ENCODE results near the gene MAD1L1.

Gene MAD1L1

GRCh38 chr7:2045559-2046405 lies 187.0 kb downstream of the MAD1L1 start:
- no peak overlapping the region for H3K4me3 ChIP-seq (ENCODE audit: low read depth, low read length)
- TF ChIP-seq ZIC2 (tag by site-specific recombination; IDR thresholded peaks at IDR 0.05) (peak; percentile 36), ZBTB6 (tag by site-specific recombination; IDR thresholded peaks at IDR 0.05) (no peak)
- ChIA-PET POLR2A (no interaction called here), CTCF (no interaction called here)
- no peaks in the 10 kb centered on the region for H3K4me1 ChIP-seq (ENCODE audit: control insufficient read depth, insufficient read depth, low read length)
- no peaks in the 10 kb centered on the region for H3K9me3 ChIP-seq (ENCODE audit: control insufficient read depth, insufficient read depth, low read depth, low read length)
- H3K27ac ChIP-seq (ENCODE audit: extremely low read depth, low read depth, low read length): no peak overlapping the region
- H3K36me3 ChIP-seq (ENCODE audit: control insufficient read depth in 2 of 2, insufficient read depth in 1 of 2, low read length in 2 of 2): peaks cover 0 to 18% of the 10 kb centered on the region in 2 experiments; a peak in 1 of 3 replicates

- Histone ChIP-seq H3K4me3 (ENCODE audit: low read depth, low read length) (no peak overlapping the region), H3K36me3 (ENCODE audit: control insufficient read depth in 2 of 2, insufficient read depth in 1 of 2, low read length in 2 of 2) (peaks cover 0 to 18% of the 10 kb centered on the region in 2 experiments; a peak in 1 of 3 replicates), H3K9me3 (ENCODE audit: control insufficient read depth, insufficient read depth, low read depth, low read length) (no peaks in the 10 kb centered on the region), H3K4me1 (ENCODE audit: control insufficient read depth, insufficient read depth, low read length) (no peaks in the 10 kb centered on the region), H3K27ac (ENCODE audit: extremely low read depth, low read depth, low read length) (no peak overlapping the region)
- TF ChIP-seq ZNF654 (tag by site-specific recombination; IDR thresholded peaks at IDR 0.05; ENCODE audit: low read depth) (no peak), ZNF394 (tag by site-specific recombination; IDR thresholded peaks at IDR 0.05; ENCODE audit: borderline replicate concordance) (no peak), ZNF404 (tag by site-specific recombination; IDR thresholded peaks at IDR 0.05) (no peak), ZNF501 (tag by site-specific recombination; IDR thresholded peaks at IDR 0.05) (no peak), ZNF157 (tag by site-specific recombination; IDR thresholded peaks at IDR 0.05) (no peak), ZNF239 (tag by site-specific recombination; IDR thresholded peaks at IDR 0.05) (no peak), ZFP37 (tag by site-specific recombination; IDR thresholded peaks at IDR 0.05) (no peak), ZNF133 (tag by site-specific recombination; IDR thresholded peaks at IDR 0.05) (no peak), ZBTB44 (tag by site-specific recombination; IDR thresholded peaks at IDR 0.05) (no peak), ZNF302 (tag by site-specific recombination; IDR thresholded peaks at IDR 0.05; ENCODE audit: low read depth) (no peak), ZFP3 (tag by site-specific recombination; IDR thresholded peaks at IDR 0.05; ENCODE audit: low read depth) (no peak), ZFP69B (tag by site-specific recombination; IDR thresholded peaks at IDR 0.05) (no peak), ZNF747 (tag by site-specific recombination; IDR thresholded peaks at IDR 0.05) (no peak), TCF7L2 (IDR thresholded peaks at IDR 0.05; ENCODE audit: borderline replicate concordance, low read depth, low read length) (no peak), ATF2 (tag by site-specific recombination; IDR thresholded peaks at IDR 0.05; ENCODE audit: low read depth) (no peak), ZSCAN23 (tag by site-specific recombination; IDR thresholded peaks at IDR 0.05) (no peak), BCL6B (tag by site-specific recombination; IDR thresholded peaks at IDR 0.05) (no peak), ZNF776 (tag by site-specific recombination; IDR thresholded peaks at IDR 0.05; ENCODE audit: borderline replicate concordance) (no peak)
- POLR2A ChIA-PET: no interaction called here
- CTCF ChIA-PET: no interaction called here
Measured at GRCh38 chr7:2044883-2045471, 187.8 kb downstream of the MAD1L1 start.

Measured in HEK293 (cell line).